Measurements from ENCODE around the gene FXYD4. TPM values are rescaled to one million over a fixed set of nuclear protein-coding genes. Genes with fewer than 3 reads are reported as not detected.
"Not testable (repeated sequence)": the region's sequence is repeated elsewhere in the genome, so short reads cannot be mapped to it uniquely, and the experiment has no call there.

Gene FXYD4
- total RNA-seq, 3 donors from 2014 or later (not counting 1 experiment from before 2014, with no cell fraction given) = not detected

DNA sequence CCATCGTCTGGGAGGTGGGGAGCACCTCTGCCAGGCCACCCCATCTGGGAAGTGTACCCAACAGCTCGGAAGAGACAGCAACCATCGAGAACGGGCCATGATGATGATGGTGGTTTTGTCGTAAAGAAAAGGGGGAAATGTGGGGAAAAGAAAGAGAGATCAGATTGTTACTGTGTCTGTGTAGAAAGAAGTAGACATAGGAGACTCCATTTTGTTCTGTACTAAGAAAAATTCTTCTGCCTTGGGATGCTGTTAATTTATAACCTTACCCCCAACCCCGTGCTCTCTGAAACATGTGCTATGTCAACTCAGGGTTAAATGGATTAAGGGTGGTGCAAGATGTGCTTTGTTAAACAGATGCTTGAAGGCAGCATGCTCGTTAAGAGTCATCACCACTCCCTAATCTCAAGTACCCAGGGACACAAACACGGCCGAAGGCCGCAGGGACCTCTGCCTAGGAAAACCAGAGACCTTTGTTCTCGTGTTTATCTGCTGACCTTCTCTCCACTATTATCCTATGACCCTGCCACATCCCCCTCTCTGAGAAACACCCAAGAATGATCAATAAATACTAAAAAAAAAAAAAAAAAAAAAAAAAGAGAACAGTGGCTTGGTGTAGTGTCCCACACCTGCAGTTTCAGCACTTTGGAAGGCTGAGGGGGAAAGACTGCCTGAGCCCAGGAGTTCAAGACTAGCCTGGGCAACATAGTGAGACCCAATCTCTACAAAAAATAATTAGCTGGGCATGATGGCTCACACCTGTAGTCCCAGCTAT lies 41.2 kb upstream of the FXYD4 start:
- H3K27me3 Mint-ChIP-seq (ENCODE audit: low read depth in 2 of 2) = peaks cover 0 to 11% of the 10 kb centered on the region in 2 donors
- H3K27me3 ChIP-seq (ENCODE audit: control insufficient read depth, insufficient read depth, low read length); H3K4me3 Mint-ChIP-seq; ATAC-seq; H3K9me3 ChIP-seq (ENCODE audit: control insufficient read depth, insufficient read depth, low read length); intact Hi-C loops (cut with micrococcal nuclease); DNase-seq; H3K36me3 Mint-ChIP-seq; H3K27ac Mint-ChIP-seq; H3K9me3 Mint-ChIP-seq; H3K36me3 ChIP-seq (ENCODE audit: control insufficient read depth, insufficient read depth, low read length); H3K4me3 ChIP-seq (ENCODE audit: low read length); H3K27ac ChIP-seq (ENCODE audit: low read length): not testable (repeated sequence)
- H3K4me1 Mint-ChIP-seq = peaks cover 8 to 13% of the 10 kb centered on the region in 2 donors
- WGBS (ENCODE audit: insufficient coverage) = 64% methylated on average over 3 of the region's 11 CpGs
- H3K4me1 ChIP-seq (ENCODE audit: control insufficient read depth, insufficient read depth, low read length) = peaks cover 13% of the 10 kb centered on the region

DNA sequence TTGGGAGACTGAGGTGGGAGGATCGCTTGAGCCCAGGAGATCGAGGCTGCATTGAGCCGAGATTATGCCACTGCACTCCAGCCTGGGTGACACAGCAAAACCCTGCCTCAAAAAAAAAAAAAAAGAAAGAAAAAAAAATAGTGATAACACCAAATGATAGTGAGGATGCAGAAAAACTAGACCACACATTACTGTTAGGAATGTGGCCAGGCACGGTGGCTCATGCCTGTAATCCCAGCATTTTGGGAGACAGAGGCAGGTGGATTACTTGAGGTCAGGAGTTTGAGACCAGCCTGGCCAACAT lies 40.7 kb upstream of the FXYD4 start:
- 96% methylated on average over 4 of the region's 4 CpGs for WGBS (ENCODE audit: insufficient coverage)
- H3K4me3 ChIP-seq (ENCODE audit: low read length); H3K9me3 ChIP-seq (ENCODE audit: control insufficient read depth, insufficient read depth, low read length); H3K9me3 Mint-ChIP-seq; H3K4me3 Mint-ChIP-seq; intact Hi-C loops (cut with micrococcal nuclease); H3K27ac Mint-ChIP-seq; ATAC-seq; H3K27ac ChIP-seq (ENCODE audit: low read length); H3K36me3 Mint-ChIP-seq; DNase-seq; H3K27me3 ChIP-seq (ENCODE audit: control insufficient read depth, insufficient read depth, low read length); H3K36me3 ChIP-seq (ENCODE audit: control insufficient read depth, insufficient read depth, low read length): not testable (repeated sequence)
- H3K4me1 Mint-ChIP-seq = peaks cover 8 to 13% of the 10 kb centered on the region in 2 donors
- peaks cover 0 to 11% of the 10 kb centered on the region in 2 donors for H3K27me3 Mint-ChIP-seq (ENCODE audit: low read depth in 2 of 2)
- peaks cover 13% of the 10 kb centered on the region for H3K4me1 ChIP-seq (ENCODE audit: control insufficient read depth, insufficient read depth, low read length)

DNA sequence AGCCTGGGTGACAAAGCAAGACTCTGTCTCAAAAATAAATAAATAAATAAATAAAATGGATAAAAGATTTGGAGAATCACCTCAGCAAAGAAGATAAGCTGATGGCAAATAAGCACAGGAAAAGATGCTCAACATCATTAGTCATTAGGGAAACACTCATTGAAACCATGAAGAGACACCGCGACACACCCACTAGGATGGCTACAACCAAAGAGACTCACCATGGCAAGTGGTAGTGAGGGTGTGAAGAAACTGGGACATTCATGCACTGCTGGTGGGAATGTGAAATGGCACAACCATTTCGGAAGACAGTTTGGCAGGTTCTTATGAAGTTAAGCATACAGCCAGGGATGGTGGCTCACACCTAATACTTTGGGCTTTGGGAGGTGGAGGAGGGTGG lies 37.8 kb upstream of the FXYD4 start:
- Histone ChIP-seq H3K36me3 (ENCODE audit: control insufficient read depth, insufficient read depth, low read length) (no peaks in the 10 kb centered on the region), H3K9me3 (ENCODE audit: control insufficient read depth, insufficient read depth, low read length) (no peaks in the 10 kb centered on the region), H3K27ac (ENCODE audit: low read length) (no peak overlapping the region), H3K4me3 (ENCODE audit: low read length) (no peak overlapping the region), H3K27me3 (ENCODE audit: control insufficient read depth, insufficient read depth, low read length) (no peaks in the 10 kb centered on the region), H3K4me1 (ENCODE audit: control insufficient read depth, insufficient read depth, low read length) (peaks cover 13% of the 10 kb centered on the region)
- peaks cover 6 to 8% of the 10 kb centered on the region in 2 donors for H3K27me3 Mint-ChIP-seq (ENCODE audit: low read depth in 2 of 2)
- H3K36me3 Mint-ChIP-seq = no peaks in the 10 kb centered on the region
- intact Hi-C loops (cut with micrococcal nuclease) = no loop called here
- DNase-seq (no peak), ATAC-seq (no peak)
- TF ChIP-seq, protein P1, sequence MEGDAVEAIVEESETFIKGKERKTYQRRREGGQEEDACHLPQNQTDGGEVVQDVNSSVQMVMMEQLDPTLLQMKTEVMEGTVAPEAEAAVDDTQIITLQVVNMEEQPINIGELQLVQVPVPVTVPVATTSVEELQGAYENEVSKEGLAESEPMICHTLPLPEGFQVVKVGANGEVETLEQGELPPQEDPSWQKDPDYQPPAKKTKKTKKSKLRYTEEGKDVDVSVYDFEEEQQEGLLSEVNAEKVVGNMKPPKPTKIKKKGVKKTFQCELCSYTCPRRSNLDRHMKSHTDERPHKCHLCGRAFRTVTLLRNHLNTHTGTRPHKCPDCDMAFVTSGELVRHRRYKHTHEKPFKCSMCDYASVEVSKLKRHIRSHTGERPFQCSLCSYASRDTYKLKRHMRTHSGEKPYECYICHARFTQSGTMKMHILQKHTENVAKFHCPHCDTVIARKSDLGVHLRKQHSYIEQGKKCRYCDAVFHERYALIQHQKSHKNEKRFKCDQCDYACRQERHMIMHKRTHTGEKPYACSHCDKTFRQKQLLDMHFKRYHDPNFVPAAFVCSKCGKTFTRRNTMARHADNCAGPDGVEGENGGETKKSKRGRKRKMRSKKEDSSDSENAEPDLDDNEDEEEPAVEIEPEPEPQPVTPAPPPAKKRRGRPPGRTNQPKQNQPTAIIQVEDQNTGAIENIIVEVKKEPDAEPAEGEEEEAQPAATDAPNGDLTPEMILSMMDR (IDR thresholded peaks at IDR 0.05) = no peak
- no peak overlapping the region for H3K27ac Mint-ChIP-seq
- H3K4me3 Mint-ChIP-seq = no peak overlapping the region
- peaks cover 8 to 13% of the 10 kb centered on the region in 2 donors for H3K4me1 Mint-ChIP-seq
- WGBS (ENCODE audit: insufficient coverage) = 100% methylated on average over 3 of the region's 3 CpGs
- H3K9me3 Mint-ChIP-seq = no peaks in the 10 kb centered on the region

DNA sequence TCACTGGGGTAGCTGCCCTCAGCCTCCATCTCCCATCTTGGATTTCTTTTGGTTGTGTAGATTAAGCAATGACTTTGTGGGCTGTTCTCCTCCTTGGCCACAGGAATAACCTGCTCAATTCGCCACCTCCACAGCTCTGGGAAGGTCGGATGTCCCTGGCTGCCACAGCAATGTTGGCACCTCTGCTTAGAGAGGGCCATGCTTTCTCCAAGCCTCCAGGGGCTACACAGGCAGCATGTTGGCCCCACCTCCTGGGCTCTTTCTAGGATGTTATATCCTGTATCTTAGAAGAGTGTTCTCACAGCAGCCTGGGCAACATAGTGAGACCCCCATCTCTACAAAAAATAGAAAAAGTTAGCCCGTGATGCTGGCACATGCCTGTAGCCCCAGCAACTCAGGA lies 35.4 kb upstream of the FXYD4 start:
- H3K9me3 Mint-ChIP-seq = no peaks in the 10 kb centered on the region
- Histone ChIP-seq H3K4me1 (ENCODE audit: control insufficient read depth, insufficient read depth, low read length) (peaks cover 13% of the 10 kb centered on the region), H3K36me3 (ENCODE audit: control insufficient read depth, insufficient read depth, low read length) (no peaks in the 10 kb centered on the region), H3K9me3 (ENCODE audit: control insufficient read depth, insufficient read depth, low read length) (no peaks in the 10 kb centered on the region), H3K27ac (ENCODE audit: low read length) (no peak overlapping the region), H3K4me3 (ENCODE audit: low read length) (no peak overlapping the region), H3K27me3 (ENCODE audit: control insufficient read depth, insufficient read depth, low read length) (no peaks in the 10 kb centered on the region)
- ATAC-seq = no peak
- no peaks in the 10 kb centered on the region for H3K36me3 Mint-ChIP-seq
- TF ChIP-seq, protein P1 (IDR thresholded peaks at IDR 0.05) = no peak
- intact Hi-C loops (cut with micrococcal nuclease) = no loop called here
- no peak for DNase-seq
- peaks cover 25 to 27% of the 10 kb centered on the region in 2 donors for H3K27me3 Mint-ChIP-seq (ENCODE audit: low read depth in 2 of 2)
- H3K27ac Mint-ChIP-seq = no peak overlapping the region
- 96% methylated on average over 3 of the region's 3 CpGs for WGBS (ENCODE audit: insufficient coverage)
- peaks cover 8 to 19% of the 10 kb centered on the region in 2 donors for H3K4me1 Mint-ChIP-seq
- no peak overlapping the region for H3K4me3 Mint-ChIP-seq

Measured in natural killer cell (primary cell).